ENCODE measurements around the gene PDE7B.

PDE7B gene

GRCh38 chr6:136037242-136037875 lies 185.9 kb downstream of the PDE7B start:
- DNase-seq, result no peak

GRCh38 chr6:136037876-136038460 lies 186.5 kb downstream of the PDE7B start:
- no peak for DNase-seq

- DNase-seq, result no peak
Observed at GRCh38 chr6:136038531-136038930, 187.0 kb downstream of the PDE7B start.

- no peak for DNase-seq
Observed at GRCh38 chr6:136039185-136039584, 187.7 kb downstream of the PDE7B start.

GRCh38 chr6:136050475-136050874 lies 199.0 kb downstream of the PDE7B start:
- DNase-seq, result no peak

GRCh38 chr6:136051140-136051775 lies 199.8 kb downstream of the PDE7B start:
- DNase-seq, result peak; percentile 21

GRCh38 chr6:136052031-136052430 lies 200.5 kb downstream of the PDE7B start:
- DNase-seq, result no peak

- DNase-seq, result no peak
Observed at GRCh38 chr6:136058852-136059251, 207.4 kb downstream of the PDE7B start.

GRCh38 chr6:136059308-136059707 lies 207.8 kb downstream of the PDE7B start:
- no peak for DNase-seq

GRCh38 chr6:136060052-136060451 lies 208.6 kb downstream of the PDE7B start:
- DNase-seq, result no peak

- DNase-seq, result no peak
Observed at GRCh38 chr6:136060759-136061158, 209.3 kb downstream of the PDE7B start.

- no peak for DNase-seq
Observed at GRCh38 chr6:136061701-136062100, 210.2 kb downstream of the PDE7B start.

GRCh38 chr6:136063096-136063495 lies 211.6 kb downstream of the PDE7B start:
- DNase-seq, result no peak

GRCh38 chr6:136066005-136066404 lies 214.5 kb downstream of the PDE7B start:
- DNase-seq, result no peak

- DNase-seq, result no peak
Observed at GRCh38 chr6:136067731-136068341, 216.3 kb downstream of the PDE7B start.

- no peak for DNase-seq
Observed at GRCh38 chr6:136069119-136069518, 217.6 kb downstream of the PDE7B start.

GRCh38 chr6:136070815-136071214 lies 219.3 kb downstream of the PDE7B start:
- no peak for DNase-seq

- DNase-seq, result no peak
Observed at GRCh38 chr6:136072691-136073090, 221.2 kb downstream of the PDE7B start.

GRCh38 chr6:136073216-136073615 lies 221.7 kb downstream of the PDE7B start:
- no peak for DNase-seq

GRCh38 chr6:136076496-136076895 lies 225.0 kb downstream of the PDE7B start:
- DNase-seq, result no peak

GRCh38 chr6:136077834-136078576 lies 226.5 kb downstream of the PDE7B start:
- no peak for DNase-seq

GRCh38 chr6:136079701-136080565 lies 228.4 kb downstream of the PDE7B start:
- no peak for DNase-seq

Data from CD4-positive, alpha-beta T cell treated with Interleukin-12 subunit alpha and Interleukin-12 subunit beta, for 1 hour (primary cell).